Stimulated activated CD8-positive, alpha-beta memory T cell treated with anti-CD3 and anti-CD28 coated beads, Interleukin-4, amount 100 ng/mL, for 4 hours (primary cell): Measurements from ENCODE around the gene FAM227B.
"Not testable (repeated sequence)": the region's sequence is repeated elsewhere in the genome, so short reads cannot be mapped to it uniquely, and the experiment has no call there.

Experiments used
- DNase-seq, 2 donors: peaks; one replicate each; pipeline ENCODE4 v3.0.0-alpha.2; 2020; ENCODE audit warnings: low read depth in 2 of 2, low spot score in 1 of 2

Gene FAM227B

DNA sequence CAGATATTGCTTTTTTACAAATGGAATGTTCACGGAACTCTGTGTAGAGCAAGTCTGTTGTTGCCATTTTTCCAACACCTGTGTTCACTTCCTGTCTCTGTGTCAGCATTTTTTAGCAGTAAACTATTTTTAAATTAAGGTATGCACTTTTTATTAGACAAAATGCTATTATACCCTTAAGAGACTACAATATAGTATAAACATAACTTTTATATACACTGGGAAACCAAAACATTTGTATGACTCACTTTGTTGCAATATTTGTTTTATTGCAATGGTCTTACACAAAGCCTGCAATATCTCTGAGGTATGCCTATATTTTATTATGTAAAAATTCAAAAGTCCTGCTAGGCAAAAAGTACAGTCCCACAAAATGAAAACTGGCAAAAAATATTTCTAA lies 237.4 kb downstream of the FAM227B start:
- DNase-seq, result no peak

DNA sequence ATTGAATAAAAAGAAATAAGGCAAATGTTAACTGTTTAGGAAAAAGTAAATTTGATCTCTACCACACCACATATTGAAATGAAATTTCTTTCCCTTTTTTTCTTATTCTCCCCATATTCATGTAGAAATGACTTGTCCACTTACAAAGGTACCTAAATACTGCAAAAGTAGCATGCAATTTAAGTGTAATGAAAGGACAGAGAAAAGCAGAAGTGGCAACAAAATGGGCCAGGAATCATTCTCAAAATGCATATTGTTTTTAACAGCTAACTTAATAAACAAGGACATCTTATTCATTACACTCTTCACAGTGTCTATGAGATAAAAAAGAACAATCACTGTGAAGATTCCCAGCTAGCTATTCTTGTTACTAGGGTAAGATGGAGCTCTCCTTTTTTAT lies 238.2 kb downstream of the FAM227B start:
- no peak for DNase-seq

DNA sequence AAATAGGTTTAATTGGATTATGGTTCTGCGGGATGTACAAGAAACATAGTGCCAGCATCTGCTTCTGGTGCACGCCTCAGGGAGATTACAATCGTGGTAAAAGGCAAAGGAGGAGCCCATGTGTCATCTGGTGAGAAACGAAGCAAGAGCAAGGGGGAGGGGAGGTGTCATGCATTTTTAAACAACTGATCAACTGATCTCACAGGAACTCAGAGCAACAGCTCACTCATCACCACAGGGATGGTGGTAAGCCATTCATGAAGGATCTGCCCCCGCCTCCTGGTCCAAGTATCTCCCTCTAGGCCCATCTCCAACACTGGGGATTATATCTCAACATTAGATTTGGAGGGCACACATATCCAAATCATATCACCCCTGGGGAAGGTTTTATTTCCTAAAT lies 239.7 kb downstream of the FAM227B start:
- no peak for DNase-seq

DNA sequence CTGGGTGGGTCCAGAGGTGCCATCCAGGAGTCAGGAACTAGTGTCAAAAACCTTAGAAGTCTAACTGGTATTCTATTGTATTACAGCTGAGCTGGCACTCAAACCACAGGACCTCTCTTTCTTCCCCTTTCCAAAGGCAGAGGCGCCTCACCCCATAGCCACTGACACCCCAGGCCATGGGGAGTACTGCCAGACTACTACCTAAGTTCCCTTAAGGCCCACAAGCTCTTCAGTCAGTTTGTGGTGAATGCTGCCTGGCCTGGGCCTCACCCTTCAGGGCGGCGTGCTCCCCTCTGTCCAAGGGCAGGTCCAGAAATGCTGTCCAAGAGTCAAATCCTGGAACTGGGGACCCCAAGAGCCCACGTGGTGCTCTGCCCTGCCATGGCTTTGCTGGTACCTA lies 240.6 kb downstream of the FAM227B start:
- no peak for DNase-seq

DNA sequence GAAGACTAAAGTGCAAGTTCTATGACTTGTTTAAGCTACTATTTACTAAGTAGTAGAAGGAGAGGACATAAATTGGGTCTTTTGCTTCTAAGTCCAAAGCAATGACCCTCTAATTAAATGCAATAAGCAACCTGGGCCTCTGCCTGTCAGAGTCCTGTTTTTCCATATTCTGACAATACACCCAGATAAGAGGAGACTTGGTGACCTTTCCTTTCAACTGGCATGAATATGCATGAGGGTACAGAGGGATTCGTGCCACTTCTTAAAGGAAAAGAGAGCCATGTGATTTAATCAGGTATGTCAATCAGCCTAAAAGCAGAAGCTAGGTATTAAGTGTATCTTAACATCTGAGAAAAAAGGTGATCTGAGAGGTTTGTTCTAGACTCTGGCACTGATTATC lies 248.3 kb downstream of the FAM227B start:
- no peak for DNase-seq

DNA sequence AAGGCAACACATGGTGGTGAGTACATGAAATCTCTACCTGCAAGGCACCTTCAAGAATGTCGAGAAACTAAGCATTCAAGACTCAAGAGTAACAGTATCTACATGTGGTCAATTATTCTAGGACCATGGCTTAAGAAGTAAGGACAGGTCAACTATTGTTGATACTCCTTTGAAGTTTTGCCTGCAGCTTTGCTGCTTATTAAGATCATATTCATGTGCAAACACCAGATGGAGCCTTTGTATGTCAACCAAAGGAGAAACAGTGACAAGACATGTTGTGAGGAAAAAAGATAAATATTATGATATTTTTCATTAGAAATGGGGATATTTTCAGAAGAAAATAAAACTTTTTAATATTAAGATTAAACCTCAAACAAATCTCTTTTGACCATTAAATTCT lies 249.8 kb downstream of the FAM227B start:
- DNase-seq, result no peak

DNA sequence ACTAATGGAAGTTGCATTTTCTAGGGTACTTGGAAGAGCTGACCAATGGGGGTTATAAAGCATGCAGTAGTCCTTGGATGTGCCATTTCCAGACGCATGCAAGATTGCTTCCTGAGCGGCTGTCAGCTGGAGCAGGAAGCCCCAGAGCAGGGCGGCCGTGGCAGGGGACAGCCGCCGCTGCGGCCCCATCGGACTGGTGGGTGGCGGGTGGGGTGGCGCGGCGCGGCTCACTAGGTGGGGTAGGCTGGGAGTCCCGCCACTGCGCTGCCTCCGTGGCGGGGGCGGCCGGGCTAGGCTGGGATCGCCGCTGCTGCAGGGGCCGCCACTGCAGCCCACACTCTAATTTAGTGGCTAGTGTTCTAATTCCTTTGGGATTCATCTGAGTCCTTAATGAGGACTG lies 254.1 kb downstream of the FAM227B start:
- DNase-seq, result no peak

DNA sequence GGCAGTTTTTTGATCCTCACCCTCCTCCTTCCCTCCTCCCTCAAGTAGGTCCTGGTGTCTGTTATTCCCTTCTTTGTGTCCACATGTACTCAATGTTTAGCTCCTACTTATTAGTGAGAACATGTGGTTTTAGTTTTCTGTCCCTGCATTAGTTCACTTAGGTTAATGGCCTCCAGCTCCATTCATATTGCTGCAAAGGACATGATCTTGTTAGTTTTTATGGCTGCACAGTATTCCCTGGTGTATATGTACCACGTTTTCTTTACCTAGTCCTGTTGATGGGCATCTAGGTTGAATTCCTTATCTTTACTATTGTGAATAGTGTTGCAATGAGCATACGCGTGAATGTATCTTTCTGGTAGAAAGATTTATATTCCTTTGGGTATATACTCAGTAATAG lies 259.2 kb downstream of the FAM227B start:
- no peak for DNase-seq

DNA sequence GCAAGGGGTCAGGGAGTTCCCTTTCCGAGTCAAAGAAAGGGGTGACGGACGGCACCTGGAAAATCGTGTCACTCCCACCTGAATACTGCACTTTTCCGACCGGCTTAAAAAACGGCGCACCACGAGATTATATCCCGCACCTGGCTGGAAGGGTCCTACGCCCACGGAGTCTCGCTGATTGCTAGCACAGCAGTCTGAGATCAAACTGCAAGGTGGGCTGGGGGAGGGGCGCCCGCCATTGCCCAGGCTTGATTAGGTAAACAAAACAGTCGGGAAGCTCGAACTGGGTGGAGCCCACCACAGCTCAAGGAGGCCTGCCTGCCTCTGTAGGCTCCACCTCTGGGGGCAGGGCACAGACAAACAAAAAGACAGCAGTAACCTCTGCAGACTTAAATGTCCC lies 266.2 kb downstream of the FAM227B start:
- DNase-seq, result not testable (repeated sequence)

DNA sequence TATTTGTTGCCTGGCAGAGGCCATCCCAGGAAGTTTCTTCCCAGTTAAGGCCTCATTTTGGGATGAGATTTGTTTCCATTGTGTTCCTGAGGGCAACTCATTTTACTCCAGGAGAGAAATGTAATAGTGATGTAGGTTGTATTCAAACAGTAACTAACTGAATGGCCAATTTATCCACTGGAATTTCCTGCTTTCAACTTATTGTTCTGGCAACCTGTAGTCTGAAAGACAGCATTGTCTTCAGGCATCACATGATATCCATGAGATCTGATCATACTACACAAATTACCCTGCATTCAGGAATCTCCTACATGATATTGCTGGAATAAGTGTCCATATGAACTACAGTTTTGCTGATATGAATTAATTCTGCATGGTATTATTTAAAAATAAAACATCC lies 277.1 kb downstream of the FAM227B start:
- no peak for DNase-seq

DNA sequence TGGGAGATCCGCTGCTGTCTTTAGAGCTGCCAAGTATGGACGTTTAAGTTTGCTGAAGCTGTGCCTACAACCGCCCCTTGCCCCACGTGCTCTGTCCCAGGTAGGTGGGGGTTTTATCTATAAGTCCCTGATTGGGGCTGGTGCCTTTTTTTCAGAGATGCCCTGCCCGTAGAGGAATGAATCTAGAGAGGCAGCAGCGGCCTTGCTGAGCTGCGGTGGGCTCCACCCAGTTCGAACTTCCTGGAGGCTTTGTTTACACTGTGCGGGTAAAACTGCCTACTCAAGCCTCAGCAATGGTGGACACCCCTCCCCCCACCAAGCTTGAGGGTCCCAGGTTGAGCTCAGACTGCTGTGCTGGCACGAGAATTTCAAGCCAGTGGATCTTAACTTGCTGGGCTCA lies 281.0 kb downstream of the FAM227B start:
- no peak for DNase-seq

DNA sequence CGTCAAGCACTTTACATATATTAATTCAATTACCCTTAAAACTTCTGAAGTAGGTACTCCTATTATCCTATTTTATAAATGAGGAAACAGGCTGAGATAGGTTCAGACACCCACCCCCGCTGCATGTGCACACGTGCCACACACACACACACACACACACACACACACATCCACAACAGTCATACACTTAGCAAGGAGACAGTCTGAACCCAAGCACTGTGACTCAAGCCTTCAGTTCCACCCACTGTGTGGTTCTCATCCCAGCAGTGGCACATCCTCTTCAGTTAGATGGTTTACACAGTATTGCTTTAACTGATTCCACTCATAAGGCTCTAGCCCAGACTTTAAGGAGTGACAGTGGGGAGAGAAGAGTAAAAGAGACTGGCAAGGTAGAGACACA lies 288.7 kb downstream of the FAM227B start:
- DNase-seq, result no peak

DNA sequence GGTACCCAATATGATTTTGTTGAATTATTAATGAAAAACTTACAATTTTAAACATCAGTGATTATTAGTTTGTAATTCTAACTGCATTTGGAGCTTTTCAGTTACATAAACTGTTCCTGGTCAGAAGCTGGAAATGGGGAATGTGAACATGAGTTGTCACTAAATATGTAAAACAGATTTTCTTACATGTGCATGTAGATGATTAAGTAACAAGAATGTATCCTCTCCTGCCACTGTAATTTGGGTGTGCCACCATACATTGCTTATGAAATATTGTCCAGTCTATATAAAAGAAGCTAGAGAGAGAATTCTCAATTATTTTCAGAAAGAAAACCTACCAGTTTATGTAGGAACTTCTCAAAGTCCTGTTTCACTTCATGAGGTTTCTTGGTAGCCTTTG lies 289.2 kb downstream of the FAM227B start:
- DNase-seq, result no peak

DNA sequence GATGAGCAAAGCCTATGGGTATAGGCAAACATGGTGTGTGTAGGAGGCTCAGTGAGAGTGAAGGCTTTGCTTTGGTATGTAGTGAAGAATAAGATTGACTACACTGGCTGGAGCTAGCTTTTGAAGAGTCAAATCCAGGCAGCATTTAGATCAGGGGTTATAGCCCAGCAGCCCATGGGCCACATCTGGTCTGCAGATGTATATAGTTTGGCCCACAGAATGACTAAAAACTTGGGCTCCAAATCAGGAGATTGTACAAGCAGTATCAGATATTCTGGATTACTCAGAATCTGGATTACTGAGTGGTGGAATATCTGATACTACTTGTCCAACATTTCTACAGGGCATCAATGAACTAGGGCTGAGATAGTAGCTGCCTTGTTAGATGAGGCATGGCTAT lies 290.5 kb downstream of the FAM227B start:
- DNase-seq, result no peak

DNA sequence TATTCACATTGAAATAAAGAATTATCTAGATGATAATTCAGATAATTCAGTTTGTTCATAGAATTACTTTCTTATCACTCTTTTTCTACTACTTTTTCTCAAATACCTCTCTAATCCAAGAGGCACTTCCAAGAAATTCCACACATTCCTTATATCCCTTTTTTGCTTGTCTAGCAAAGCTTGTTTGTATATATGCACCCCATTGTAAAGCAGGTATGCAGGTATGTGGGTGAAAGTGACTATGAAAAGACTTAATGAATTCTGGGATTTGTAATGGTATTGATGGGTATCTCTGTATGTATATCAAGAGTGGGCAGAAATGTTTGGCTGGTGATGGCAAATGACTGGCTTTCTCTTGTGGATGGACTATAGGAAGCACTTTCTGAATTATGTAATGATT lies 291.7 kb downstream of the FAM227B start:
- DNase-seq, result no peak

DNA sequence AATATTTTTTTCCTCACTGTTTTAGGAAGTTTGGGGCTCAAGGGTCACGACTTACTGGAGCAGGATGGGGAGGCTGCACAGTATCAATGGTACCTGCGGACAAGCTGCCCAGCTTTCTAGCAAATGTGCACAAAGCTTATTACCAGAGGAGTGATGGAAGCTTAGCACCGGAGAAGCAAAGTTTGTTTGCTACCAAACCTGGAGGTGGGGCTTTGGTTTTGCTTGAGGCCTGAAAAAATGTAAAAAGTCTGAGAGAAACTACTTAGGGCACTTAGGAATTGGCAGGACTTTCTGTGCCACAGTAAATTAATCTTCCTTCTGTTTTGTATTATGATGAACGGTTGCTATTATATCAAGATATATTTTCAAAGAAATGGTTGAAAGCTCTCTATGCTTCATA lies 292.7 kb downstream of the FAM227B start:
- DNase-seq, result no peak

DNA sequence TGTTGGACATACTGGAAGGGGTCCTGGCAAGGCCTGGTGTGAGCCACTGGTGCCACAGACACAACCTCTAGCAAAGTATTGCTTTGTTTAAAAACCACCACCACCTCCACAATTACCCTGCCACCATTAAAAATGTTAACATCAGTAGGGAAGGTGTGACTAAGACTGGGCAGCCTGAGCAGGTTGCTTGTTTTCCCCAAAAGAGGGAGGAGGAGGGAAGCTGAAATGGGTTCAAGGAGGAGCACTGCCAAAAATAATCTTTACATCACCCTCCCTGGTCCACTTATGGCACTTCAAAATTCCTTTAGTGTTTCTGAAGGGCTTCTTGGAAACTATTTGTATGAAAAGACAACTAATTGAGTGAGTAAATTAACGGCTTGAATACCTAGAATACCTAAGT lies 297.4 kb downstream of the FAM227B start:
- DNase-seq, result no peak

DNA sequence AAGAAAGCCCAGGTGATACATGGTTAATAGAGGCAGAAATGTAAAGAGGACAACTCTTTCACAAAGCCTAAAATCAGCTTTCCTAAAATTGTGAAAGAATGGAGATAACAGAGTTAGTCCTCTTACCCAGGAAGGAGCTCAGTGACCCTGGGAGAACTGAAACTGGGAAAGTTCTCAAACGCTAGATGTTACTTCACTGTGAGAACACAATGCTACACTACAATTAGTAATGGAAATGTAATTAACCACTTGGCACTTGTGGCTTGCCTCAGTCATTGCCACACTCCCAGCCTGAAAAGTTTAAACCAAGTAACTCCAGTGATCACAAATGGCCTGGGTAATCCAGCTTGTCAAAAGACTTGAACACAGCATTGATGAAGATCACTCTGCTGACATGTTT lies 300.3 kb downstream of the FAM227B start:
- no peak for DNase-seq

DNA sequence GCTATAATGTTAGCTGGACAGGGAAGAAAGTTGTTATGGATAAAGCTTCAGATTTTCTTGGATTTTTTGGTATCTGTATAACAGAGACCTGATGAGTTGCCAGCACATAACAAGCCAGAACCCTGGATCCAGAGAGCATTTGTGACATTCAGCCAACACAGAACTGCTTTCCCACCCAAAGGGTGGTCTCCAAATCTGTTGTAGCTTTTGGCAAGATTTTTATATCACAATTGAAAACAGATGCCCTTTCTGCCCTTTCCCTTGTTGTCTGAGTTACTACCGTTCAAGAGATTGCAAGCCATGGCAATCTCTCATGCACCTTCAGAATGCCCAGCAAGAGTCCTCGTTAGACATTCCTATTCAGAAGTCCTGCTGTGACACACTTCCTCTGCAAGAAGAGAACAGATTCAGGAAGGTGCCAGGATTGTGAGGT lies 305.2 kb downstream of the FAM227B start:
- no peak for DNase-seq

DNA sequence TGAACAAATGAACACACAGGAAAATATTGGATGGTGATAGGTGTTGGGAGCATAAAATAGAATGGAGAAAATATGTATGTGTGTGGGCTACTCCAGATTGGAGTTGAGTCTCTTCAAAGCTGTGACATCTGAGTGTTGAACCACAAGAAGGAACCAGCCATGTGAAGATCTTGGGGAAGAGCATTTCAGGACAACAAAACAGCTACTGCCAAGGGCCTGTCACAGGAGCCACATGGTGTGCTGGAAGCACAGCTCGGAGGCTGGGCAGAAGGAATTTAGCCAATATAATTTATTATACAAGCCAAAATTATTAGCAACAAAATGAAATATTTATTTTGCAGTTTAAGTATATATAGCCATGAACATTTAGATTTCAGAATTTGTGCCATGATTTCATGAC lies 305.9 kb downstream of the FAM227B start:
- no peak for DNase-seq

DNA sequence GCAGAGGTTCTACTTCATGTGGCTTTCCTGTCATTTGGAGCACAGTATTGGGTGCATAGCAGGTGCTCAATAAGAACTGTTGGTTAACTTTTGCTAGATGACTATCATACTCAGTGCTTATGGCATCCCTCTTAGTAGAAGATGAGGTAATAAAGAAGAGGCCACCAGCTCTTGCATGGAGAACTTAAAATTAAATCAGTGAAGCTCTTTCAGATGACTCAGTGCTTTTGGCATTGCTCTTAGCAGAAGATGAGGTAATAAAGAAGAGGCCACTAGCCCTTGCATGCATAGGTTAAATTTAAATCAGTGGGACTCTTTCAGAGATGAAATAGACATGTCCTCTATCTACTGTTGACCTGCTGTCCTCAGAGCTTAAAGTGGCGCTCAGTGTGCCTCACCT lies 307.0 kb downstream of the FAM227B start:
- no peak for DNase-seq

DNA sequence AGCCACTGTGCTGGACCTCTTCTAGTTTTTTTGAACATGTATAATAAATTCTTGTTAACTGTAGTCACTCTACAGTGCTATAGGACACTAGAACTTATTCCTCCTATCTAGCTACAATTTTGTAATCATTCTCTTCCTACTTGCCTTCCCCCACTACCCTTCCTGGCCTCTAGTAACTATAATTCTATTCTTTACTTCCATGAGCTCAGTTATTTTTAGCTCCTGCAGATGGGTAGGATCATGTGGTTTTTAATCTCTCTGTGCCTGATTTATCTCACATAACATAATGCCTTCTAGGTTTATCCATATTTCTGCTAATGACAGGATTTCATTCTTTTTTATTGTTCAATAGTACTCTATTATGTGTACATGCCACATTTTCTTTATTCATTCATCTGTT lies 310.7 kb downstream of the FAM227B start:
- DNase-seq, result no peak

DNA sequence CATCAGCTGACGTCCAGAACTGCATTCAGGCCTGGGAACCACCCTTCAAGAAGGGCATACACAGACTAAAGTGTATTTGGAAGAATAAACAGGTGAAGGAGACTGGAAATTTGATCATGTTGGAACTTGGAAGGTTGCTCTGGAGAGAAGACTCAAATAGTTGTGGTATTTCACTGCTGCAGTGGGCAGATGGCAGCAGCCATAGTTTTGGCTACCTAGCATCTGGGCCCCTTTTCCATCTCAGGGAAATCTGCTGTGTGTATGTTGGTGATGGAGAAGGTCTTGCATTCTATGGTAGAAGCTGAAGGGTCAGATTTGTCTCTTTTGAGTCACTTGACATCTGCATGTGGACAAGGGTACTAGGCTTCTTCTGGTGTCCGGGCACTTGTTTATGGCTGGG lies 311.9 kb downstream of the FAM227B start:
- no peak for DNase-seq

DNA sequence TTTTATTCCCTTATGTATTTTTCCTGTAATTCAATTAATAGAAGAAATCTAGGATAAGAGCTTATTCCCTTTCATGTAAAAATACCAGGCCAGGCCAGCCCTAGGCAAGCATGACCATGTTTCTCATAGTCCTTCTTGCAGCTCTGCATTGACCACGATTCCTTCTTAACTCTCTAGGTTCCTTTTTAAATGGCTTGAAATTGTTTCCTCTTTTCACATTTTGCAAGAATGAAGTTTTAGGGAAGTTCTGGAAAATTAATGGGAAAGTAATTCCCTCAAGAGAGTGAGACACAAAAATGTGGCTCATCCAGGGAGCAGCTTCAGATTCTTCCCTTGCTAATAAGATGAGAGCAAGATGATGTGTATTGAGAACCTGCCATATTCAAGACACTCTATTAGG lies 314.1 kb downstream of the FAM227B start:
- no peak for DNase-seq
